Panc1 (cell line): ENCODE data around the gene TFAP2B. TPM values are rescaled to one million over a fixed set of nuclear protein-coding genes. Genes with fewer than 3 reads are reported as not detected.

Experiments
- ATAC-seq: fragments of 200-7000 bp; cut with Tn5 transposase; 2 replicates; pipeline ENCODE4 v1.9.1; 2020; ENCODE audit warnings: mild to moderate bottlenecking, moderate library complexity
- BruUV-seq: library from RNA; stranded (reverse); fragments of 400-500 nt; replicated peaks from 2 replicates; lab custom pipeline; 2021; lab: Mats Ljungman, UMichigan
- CTCF ChIA-PET: fragments of 300-600 bp; sonication (Branson Sonifier 250); formaldehyde crosslinking; loops from one replicate; lab custom pipeline; 2022; ENCODE audit warnings: antibody characterized with exemption; lab: Charles Lee
- POLR2A ChIA-PET: fragments of 300-600 bp; sonication (Branson Sonifier 250); formaldehyde crosslinking; loops from one replicate; lab custom pipeline; 2022; ENCODE audit warnings: antibody characterized with exemption; lab: Charles Lee
- DNase-seq: peaks from one replicate; pipeline ENCODE4 v3.0.0-alpha.2; 2010; ENCODE audit warnings: low read depth, low spot score
- H3K27ac ChIP-seq: 2 replicates; pipeline ENCODE4 v1.5.1; 2011; ENCODE audit warnings: mild to moderate bottlenecking, low read length, inconsistent platforms
- H3K27me3 ChIP-seq: fragments of 200-500 bp; sonication (Bioruptor generic); 2 replicates; pipeline ENCODE4 v1.6.0; 2014; ENCODE audit warnings: low read length, inconsistent platforms; ENCODE audit not compliant: control insufficient read depth, insufficient read depth
- H3K36me3 ChIP-seq: fragments of 200-500 bp; sonication (Bioruptor generic); 2 replicates; pipeline ENCODE4 v1.5.1; 2014; ENCODE audit warnings: inconsistent platforms, mild to moderate bottlenecking, low read length, moderate library complexity; ENCODE audit not compliant: control insufficient read depth, insufficient read depth
- H3K4me1 ChIP-seq: 2 replicates; pipeline ENCODE4 v1.5.1; 2011; ENCODE audit warnings: inconsistent platforms, mild to moderate bottlenecking, low read length, moderate library complexity; ENCODE audit not compliant: control insufficient read depth, insufficient read depth
- H3K4me3 ChIP-seq, 2 experiments: 2 replicates each; pipeline ENCODE4 v1.5.1; 2011 to 2012; ENCODE audit warnings: low read depth in 2 of 2, low read length in 2 of 2, mild to moderate bottlenecking in 2 of 2, inconsistent platforms in 1 of 2, moderate library complexity in 1 of 2
- H3K9me3 ChIP-seq: fragments of 200-500 bp; sonication (Bioruptor generic); 2 replicates; pipeline ENCODE4 v1.5.1; 2014; ENCODE audit warnings: low read depth, mild to moderate bottlenecking, inconsistent platforms, low read length, moderate library complexity; ENCODE audit not compliant: control insufficient read depth, insufficient read depth
- CTCF ChIP-seq: fragments of 450-650 bp; IDR thresholded peaks from 2 replicates; pipeline ENCODE4 v1.5.1; 2017; ENCODE audit warnings: mild to moderate bottlenecking
- POLR2AphosphoS5 ChIP-seq: IDR thresholded peaks from 2 replicates; pipeline ENCODE4 v1.6.1; 2012; ENCODE audit warnings: mild to moderate bottlenecking, low read depth, low read length, moderate library complexity
- SIN3A ChIP-seq: IDR thresholded peaks from 2 replicates; pipeline ENCODE4 v1.6.1; 2012; ENCODE audit warnings: low read depth, mild to moderate bottlenecking, low read length, moderate library complexity, borderline replicate concordance; ENCODE audit not compliant: insufficient read depth
- TCF7L2 ChIP-seq: IDR thresholded peaks from 2 replicates; pipeline ENCODE4 v1.6.1; 2011; ENCODE audit warnings: mild to moderate bottlenecking, low read depth, low read length, inconsistent platforms
- in situ Hi-C: cut with HindIII; loops from 2 replicates; pipeline ENCODE4 v1.10.0; 2016; ENCODE audit warnings: low sequenced_read_pairs, low pct_unique_long_range_greater_than_20kb
- intact Hi-C: fragments of 100-400 bp; cut with micrococcal nuclease; formaldehyde crosslinking; loops from one replicate; pipeline ENCODE4 v1.10.0; 2022; ENCODE audit not compliant: unreplicated experiment
- total RNA-seq: library from RNA; stranded (reverse); gene quantifications from one replicate; pipeline ENCODE4 v1.2.1, GENCODE V29; 2021; ENCODE audit not compliant: unreplicated experiment
- TF ChIP-seq, protein P1 (sequence below), 2 experiments: IDR thresholded peaks; 2 replicates each; pipeline ENCODE4 v1.6.1; 2011 to 2012; ENCODE audit warnings: low read depth in 2 of 2, control low read depth in 1 of 2, low read length in 1 of 2, mild to moderate bottlenecking in 1 of 2, moderate library complexity in 1 of 2; ENCODE audit not compliant: insufficient read depth in 1 of 2

The TFAP2B gene
- total RNA-seq, 1 experiment from 2014 or later = not detected

GRCh38 chr6:50831186-50831585 is 12.5 kb downstream of the TFAP2B start:
- peaks cover 4% of the 10 kb centered on the region for H3K27me3 ChIP-seq
- ATAC-seq = no peak
- in situ Hi-C loops = no loop called here
- POLR2A ChIA-PET = no interaction called here
- no peak overlapping the region for H3K4me3 ChIP-seq
- no peaks in the 10 kb centered on the region for H3K4me1 ChIP-seq
- intact Hi-C loops = no loop called here
- CTCF ChIA-PET = no interaction called here
- TF ChIP-seq, protein P1, sequence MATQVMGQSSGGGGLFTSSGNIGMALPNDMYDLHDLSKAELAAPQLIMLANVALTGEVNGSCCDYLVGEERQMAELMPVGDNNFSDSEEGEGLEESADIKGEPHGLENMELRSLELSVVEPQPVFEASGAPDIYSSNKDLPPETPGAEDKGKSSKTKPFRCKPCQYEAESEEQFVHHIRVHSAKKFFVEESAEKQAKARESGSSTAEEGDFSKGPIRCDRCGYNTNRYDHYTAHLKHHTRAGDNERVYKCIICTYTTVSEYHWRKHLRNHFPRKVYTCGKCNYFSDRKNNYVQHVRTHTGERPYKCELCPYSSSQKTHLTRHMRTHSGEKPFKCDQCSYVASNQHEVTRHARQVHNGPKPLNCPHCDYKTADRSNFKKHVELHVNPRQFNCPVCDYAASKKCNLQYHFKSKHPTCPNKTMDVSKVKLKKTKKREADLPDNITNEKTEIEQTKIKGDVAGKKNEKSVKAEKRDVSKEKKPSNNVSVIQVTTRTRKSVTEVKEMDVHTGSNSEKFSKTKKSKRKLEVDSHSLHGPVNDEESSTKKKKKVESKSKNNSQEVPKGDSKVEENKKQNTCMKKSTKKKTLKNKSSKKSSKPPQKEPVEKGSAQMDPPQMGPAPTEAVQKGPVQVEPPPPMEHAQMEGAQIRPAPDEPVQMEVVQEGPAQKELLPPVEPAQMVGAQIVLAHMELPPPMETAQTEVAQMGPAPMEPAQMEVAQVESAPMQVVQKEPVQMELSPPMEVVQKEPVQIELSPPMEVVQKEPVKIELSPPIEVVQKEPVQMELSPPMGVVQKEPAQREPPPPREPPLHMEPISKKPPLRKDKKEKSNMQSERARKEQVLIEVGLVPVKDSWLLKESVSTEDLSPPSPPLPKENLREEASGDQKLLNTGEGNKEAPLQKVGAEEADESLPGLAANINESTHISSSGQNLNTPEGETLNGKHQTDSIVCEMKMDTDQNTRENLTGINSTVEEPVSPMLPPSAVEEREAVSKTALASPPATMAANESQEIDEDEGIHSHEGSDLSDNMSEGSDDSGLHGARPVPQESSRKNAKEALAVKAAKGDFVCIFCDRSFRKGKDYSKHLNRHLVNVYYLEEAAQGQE (IDR thresholded peaks at IDR 0.05; ENCODE audit: insufficient read depth in 1 of 2, low read depth in 2 of 2, low read length in 1 of 2) = no peak
- DNase-seq = no peak
- no TSS peak for BruUV-seq
- no peaks in the 10 kb centered on the region for H3K36me3 ChIP-seq
- H3K9me3 ChIP-seq = no peaks in the 10 kb centered on the region
- no peak overlapping the region for H3K27ac ChIP-seq

GRCh38 chr6:50832912-50833311 is 14.2 kb downstream of the TFAP2B start:
- H3K9me3 ChIP-seq = no peaks in the 10 kb centered on the region
- no peak overlapping the region for H3K27ac ChIP-seq
- no peak for TF ChIP-seq POLR2AphosphoS5
- no peak for TF ChIP-seq TCF7L2
- TF ChIP-seq CTCF = no peak
- TF ChIP-seq, protein P1 (IDR thresholded peaks at IDR 0.05; ENCODE audit: insufficient read depth in 1 of 2, low read depth in 2 of 2, low read length in 1 of 2) = no peak
- no peak for TF ChIP-seq SIN3A
- H3K27me3 ChIP-seq = peaks cover 2% of the 10 kb centered on the region
- DNase-seq = no peak
- H3K4me1 ChIP-seq = no peaks in the 10 kb centered on the region
- CTCF ChIA-PET = no interaction called here
- POLR2A ChIA-PET = no interaction called here
- no peak for ATAC-seq
- in situ Hi-C loops (no loop called here), intact Hi-C loops (no loop called here)
- no TSS peak for BruUV-seq
- H3K36me3 ChIP-seq = no peaks in the 10 kb centered on the region
- H3K4me3 ChIP-seq = no peak overlapping the region
